ENCODE results near the gene RANBP9.

Gene RANBP9

DNA sequence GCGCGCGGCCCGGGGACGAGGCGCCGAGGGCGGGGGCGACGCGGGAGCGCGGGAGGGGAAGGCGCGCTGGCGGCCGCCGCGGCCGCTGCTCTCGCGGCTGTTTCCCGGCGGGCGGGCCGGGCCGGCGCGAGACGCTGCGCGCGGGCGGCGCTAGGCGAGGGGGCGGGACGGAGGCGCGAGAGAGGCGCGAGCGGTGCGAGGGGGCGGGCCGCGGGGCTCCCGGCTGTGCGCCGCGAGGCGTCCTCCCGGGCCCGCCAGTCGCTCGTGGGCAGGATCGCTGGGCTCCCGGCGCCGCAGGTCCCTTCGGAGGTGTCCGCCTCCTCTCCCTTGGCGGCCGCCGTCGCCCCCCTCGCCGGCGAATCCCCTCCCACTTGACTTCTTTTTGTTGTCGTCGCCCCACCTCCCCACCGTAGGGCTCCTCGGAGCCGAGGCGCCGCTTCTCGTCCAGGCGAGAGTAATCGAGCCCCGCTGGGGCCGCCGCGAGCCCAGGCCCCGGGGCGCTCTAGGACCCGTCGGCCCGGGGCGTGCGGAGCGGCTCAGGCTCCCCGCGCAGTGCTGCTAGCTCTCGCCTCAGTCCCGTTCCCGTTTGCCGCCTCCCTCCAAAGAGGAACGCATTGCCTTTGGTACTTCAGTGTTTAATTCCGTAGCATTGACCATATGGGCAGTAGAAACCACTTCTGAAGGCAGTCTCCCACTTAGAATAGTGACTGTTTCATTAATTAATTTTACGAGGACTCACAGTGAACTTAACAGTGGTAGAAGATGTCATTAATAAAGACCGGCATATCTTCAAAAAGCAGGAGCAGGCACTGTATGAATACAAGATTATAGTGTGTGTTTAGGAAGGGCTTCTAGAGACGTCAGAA lies at the start of gene RANBP9:
RANBP9 (minus strand) TSS at position 103 of the 866 bp plus-strand sequence. CDS start 330 bp downstream, outside the sequence.
- in situ Hi-C loops (cut with HindIII; ENCODE audit: low sequenced_read_pairs), result no loop called here

DNA sequence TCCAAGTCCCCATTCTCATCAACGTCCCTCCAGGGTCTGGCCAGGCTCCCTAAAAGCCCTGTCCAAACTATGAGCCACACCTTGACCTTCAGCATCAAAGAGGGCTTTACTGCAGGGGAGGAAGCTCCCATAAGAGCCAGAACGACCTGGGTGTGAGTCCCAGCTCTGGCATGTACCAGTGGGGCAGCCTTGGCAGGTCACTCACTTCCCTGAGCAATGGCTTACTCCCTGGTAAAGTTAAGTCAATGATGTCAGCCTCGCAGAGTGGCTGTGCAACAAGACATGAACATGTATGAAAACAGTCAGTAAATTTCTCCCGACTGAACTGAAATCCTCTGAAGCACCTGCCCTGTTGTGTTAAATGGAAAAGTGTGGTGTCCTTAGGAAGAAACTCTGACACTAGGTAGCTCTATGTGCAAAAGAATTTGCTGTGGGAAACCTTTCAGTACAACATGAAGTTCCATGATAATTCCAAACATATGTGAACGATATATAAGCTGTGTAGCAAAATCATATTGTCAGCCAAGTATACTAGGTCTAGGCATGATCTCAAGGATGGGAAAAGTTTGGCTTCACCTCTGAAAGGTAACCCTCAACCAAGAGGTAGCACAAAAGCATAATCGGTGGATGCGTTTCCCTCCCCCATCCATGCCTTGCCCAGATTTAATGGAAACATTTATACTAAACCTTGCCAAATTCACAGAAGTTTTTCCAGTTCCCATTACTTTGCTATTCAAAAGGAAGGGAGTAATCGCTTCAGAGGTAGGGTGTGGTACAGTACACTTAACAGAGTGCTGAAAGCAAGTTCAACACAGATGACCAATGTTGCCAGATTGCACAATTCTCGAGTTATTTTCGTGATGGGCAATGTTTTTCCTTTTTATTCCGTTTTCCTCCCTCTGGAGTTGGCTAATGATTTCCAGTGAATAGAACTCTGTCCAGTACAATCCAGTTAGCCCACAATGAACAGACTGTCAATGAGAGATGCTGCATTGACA lies 49.0 kb upstream of the RANBP9 start:
- in situ Hi-C loops (cut with HindIII; ENCODE audit: low sequenced_read_pairs), result no loop called here

DNA sequence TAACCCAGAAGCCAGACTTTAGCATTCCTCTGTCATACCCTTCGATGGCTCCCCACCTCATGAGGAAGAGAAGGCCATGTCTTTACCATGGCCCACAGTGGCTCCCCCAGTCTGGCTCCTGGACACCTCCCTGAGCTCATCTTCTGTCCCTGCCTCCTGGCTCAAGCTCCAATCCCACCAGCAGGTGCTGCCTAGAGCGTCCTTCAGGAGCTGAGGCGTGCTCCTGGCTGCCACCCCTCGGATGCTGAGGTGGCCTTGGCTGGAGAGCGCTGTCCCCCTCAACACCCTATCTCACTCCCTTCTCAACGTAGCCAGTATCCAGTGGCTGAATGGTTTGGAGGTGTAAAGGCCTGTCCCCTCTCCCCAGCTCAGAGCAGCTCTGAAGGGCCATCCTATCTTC lies 47.4 kb upstream of the RANBP9 start:
- in situ Hi-C loops (cut with HindIII; ENCODE audit: low sequenced_read_pairs), result no loop called here

DNA sequence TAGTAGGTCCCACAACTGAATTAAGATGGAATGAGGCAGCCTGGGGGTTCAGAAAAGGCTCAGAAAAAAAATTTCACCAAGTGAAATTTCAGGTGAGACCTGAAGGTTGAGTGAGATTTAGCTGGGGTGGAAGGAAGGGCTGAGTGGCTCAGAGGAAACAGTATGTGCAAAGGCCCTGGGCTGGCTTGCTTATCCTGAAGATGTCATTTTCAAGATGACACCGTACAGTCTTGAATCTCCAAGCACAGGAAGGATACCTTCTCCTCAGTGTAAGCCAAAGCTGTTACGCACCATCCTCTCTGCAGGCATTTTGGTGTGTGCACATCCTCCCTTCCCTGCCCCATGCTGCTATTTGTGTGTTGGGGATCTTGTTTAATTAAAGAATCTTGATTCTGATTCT lies 43.0 kb upstream of the RANBP9 start:
- in situ Hi-C loops (cut with HindIII; ENCODE audit: low sequenced_read_pairs), result no loop called here

DNA sequence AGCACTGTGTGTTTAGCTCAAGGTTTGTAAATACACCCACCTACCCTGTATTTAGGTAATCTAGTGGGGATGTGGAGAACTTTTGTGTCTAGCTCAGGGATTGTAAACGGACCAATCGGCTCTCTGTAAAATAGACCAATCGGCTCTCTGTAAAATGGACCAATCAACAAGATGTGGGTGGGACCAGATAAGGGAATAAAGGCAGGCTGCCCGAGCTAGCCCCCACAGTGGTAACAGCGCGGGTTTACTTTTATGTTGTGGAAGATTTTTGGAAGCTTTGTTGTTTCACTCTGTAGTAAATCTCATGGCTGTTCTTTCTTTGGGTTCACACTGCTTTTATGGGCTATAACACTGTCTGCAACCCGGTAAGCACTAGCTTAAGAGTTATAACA lies 32.1 kb upstream of the RANBP9 start:
- in situ Hi-C loops (cut with HindIII; ENCODE audit: low sequenced_read_pairs), result no loop called here

DNA sequence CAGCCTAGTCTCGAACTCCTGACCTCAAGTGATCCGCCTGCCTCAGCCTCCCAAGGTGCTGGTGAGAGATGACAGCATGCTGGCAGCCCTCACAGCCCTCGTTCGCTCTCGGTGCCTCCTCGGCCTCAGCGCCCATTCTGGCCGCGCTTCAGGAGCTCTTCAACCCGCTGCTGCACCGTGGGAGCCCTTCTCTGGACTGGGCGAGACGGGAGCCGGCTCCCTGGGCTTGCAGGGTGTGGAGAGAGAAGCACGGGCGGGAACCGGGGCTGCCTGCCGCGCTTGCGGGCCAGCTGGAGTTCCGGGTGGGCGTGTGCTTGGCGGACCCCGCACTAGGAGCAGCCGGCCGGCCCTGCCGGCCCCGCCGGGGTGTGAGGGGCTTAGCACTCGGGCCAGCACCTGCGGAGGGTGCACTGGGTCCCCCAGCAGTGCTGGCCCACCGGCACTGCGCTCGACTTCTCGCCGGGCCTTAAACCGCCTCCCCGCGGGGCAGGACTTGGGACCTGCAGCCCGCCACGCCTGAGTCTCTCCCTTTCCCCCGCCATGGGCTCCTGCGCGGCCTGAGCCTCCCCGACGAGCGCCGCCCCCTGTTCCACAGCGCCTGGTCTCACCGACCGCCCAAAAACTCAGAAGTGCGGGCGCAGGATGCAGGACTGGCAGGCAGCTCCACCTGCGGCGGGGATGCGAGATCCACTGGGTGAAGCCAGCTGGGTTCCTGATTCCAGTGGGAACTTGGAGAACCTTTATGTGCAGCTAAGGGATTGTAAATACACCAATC lies 31.5 kb upstream of the RANBP9 start:
- in situ Hi-C loops (cut with HindIII; ENCODE audit: low sequenced_read_pairs), result no loop called here

DNA sequence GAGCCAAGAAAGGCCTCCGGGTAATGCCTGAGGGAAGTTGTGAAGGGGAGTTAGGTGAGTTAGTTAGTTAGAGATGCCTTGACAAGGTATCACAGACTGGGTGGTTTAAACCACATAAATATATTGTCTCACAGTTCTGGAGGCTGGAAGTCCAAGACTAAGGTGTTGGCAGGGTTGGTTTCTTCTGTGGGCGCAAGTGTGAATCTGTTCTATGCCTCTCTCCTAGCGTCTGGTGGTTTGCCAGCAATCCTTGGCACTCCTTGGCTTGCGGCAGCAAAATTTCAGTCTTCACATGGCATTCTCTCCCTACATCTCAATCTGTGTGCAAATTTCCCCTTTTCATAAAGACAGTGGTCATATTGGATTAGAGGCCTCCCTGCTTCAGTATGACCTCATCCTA lies 29.7 kb upstream of the RANBP9 start:
- in situ Hi-C loops (cut with HindIII; ENCODE audit: low sequenced_read_pairs), result no loop called here

DNA sequence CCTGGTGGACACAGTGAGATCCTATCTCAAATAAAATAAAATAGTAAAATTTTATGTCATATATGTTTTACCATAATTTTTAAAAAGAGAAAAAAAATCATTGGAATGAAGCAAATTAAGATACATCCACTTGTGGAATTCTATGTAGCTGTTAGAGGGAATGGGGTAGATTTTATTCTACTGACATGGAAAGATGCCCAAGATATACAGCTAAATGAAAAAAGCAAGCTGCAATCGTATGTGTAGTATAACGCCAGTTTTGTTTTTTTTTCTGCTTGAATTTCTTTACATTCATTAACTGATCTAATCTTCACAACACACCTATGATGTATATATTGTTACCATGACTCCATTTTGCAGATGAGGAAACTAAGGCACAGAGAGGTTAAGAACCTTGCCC lies 23.4 kb upstream of the RANBP9 start:
- in situ Hi-C loops (cut with HindIII; ENCODE audit: low sequenced_read_pairs), result loop anchor here (5.0 kb wide), 1 partner anchor 62 kb away; no protein-coding TSS in a partner anchor

DNA sequence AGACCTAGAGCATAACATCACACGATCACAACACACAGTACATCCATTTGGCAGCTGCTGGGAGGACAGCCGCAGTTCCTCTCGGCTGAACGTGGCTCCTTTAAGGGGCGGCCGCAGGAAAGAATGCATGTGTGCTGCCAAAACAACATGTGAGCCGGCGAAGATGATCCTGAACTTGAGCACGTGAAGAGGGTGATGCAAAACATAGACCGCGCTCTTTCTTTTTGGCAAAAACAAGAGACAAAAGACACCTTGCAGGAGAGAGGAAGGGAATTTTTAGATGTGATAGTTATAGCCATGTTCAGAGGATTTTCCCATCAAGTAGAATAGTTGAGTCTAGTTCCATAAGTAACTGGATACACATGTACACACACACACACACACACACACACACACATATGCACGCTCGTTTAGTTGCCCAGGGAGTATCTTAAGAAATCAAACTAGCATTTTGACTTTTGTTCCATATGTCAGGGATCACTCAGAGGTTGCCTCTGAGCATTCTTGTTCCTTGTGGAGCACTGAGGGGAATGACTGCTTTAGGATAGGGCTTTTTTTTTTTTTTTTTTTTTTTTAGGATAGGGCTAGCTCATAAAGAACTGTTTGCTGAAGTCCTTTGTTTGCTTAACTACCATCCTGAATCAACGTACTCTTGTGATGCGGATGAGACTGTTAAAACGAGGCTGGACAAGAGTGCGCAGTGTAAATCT lies 21.7 kb upstream of the RANBP9 start:
- in situ Hi-C loops (cut with HindIII; ENCODE audit: low sequenced_read_pairs), result no loop called here

DNA sequence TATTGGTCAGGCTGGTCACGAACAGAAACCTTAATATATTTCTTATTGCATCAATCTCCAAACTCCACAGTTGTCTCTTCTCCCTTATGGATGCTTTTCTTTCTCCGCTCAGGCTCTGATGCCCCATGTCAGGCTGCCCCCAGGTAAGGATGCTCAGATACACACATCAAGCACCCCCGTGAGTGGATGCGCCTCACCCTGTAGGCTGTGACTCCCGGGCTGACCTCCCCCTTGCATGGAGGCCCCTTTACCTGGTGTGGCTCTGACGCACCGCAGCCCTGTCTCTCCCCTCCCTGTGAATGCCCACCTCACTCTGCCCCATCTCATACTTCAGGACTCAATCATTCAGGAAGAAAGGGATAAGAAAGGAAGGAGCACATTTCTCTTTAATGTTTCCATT lies 19.1 kb upstream of the RANBP9 start:
- in situ Hi-C loops (cut with HindIII; ENCODE audit: low sequenced_read_pairs), result no loop called here

DNA sequence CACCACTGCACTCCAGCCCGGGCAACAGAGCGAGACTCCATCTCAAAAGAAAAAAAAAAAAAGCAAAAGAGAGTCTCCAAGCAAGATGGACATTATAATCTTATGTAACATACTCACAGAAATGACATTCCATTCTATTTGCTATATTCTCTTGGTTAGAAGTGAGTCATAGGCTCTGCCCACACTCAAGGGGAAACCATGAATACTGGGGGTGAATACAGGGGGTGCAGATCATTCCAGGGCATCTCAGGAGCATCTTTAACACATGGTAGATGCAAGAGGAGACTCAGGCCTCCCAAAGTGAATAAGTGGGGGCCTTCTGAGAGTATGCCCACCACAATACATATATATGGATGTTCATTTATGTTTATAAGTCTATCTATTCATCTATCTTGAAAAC lies 18.3 kb upstream of the RANBP9 start:
- in situ Hi-C loops (cut with HindIII; ENCODE audit: low sequenced_read_pairs), result no loop called here

DNA sequence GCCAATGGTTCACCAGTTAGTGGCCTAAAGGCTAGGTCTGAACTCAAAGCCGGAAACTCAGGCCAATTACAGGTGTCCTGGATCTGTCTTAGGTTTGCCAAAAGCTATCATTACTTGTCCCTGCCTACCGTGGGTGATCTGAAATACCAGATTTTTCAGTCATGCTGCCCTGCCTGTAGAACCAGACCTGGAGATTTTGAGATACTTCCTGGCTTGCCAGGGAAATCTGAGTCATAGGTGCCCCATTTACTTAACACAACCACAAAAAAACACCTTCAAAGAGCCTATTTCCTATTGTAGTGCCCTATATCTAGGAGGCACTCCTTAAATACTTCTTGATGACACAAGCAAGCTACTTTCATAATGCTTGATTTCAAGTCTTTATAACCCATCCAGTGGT lies 13.9 kb upstream of the RANBP9 start:
- in situ Hi-C loops (cut with HindIII; ENCODE audit: low sequenced_read_pairs), result no loop called here

DNA sequence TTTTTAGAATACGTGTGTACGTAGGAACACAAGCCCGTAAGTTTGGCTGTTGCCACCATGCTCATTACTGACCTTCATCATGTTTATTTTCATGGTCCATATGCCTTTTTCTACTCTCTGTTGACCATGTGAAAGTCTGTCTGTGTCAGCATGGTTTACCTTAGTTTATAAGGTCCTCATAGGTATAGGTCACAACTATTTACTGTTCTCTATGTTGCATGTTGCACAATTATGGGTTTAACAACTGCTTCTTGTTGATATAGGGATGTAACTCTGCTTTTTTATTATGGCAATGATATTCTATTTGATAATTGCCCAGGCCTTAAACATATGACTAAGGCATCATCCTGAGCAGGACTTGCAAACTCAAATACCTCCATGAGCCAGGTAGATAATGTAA lies 13.4 kb upstream of the RANBP9 start:
- in situ Hi-C loops (cut with HindIII; ENCODE audit: low sequenced_read_pairs), result no loop called here

DNA sequence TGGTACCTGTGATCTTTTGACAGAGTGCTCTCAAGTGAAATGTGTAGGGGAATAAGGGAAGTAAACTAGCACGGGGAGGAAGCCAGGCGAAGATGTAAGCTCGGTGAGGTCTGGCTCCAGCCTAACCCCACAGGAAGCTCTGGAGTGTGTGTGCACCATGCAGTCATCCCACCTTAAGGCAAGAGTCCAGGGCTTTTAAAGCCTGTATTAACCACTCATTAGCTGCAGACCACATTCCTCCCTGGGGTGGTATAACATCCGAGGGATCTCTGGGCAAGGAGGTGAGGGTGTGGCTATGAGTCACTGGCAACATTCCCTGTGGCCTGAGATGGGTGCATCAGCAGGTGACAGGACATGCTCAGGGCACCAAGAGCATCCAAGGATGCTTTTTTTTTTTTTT lies 12.5 kb upstream of the RANBP9 start:
- in situ Hi-C loops (cut with HindIII; ENCODE audit: low sequenced_read_pairs), result no loop called here

DNA sequence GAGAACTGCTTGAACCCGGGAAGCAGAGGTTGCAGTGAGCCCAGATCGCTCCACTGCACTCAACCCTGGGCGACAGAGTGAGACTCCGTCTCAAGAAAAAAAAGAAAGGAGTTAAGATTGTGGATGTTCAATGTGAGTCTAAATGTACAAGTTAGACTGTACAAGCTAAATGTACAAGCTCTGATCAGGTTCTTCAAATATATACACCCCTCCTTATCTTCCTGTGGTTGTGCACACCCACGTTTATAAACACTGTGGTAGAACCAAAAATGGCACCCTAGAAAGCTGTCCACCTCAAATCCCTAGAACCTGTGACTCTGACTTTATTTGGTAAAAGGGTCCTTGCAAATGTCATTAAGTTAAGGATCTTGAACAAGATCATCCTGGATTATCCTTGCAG lies 11.2 kb upstream of the RANBP9 start:
- in situ Hi-C loops (cut with HindIII; ENCODE audit: low sequenced_read_pairs), result no loop called here

DNA sequence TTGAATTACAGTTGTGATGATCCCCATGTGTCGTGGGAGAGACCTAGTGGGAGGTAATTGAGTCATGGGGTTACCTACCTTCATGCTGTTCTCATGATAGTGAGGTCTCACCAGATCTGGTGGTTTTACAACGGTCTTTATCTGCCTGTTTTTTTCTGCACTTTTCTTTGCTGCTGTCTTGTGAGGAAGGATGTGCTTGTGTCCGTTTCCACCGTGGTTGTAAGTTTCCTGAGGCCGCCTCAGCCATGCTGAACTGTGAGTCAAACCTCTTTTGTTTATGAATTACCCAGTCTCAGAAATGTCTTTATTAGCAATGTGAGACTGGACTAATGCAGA lies 6.5 kb upstream of the RANBP9 start:
- in situ Hi-C loops (cut with HindIII; ENCODE audit: low sequenced_read_pairs), result no loop called here

DNA sequence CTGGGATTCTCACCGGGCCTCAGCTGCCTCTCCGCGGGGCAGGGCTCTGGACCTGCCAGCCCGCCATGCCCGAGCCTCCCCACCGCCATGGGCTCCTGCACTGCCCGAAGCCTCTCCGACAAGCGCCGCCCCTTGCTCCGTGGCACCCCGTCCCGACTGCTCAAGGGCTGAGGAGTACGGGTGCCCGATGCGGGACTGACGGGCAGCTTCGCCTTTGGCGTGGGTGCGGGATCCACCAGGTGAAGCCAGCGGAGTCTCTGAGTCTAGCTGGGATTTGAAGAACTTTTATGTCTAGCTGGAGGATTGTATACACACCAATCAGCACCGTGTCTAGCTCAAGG lies 5.3 kb upstream of the RANBP9 start:
- in situ Hi-C loops (cut with HindIII; ENCODE audit: low sequenced_read_pairs), result no loop called here

DNA sequence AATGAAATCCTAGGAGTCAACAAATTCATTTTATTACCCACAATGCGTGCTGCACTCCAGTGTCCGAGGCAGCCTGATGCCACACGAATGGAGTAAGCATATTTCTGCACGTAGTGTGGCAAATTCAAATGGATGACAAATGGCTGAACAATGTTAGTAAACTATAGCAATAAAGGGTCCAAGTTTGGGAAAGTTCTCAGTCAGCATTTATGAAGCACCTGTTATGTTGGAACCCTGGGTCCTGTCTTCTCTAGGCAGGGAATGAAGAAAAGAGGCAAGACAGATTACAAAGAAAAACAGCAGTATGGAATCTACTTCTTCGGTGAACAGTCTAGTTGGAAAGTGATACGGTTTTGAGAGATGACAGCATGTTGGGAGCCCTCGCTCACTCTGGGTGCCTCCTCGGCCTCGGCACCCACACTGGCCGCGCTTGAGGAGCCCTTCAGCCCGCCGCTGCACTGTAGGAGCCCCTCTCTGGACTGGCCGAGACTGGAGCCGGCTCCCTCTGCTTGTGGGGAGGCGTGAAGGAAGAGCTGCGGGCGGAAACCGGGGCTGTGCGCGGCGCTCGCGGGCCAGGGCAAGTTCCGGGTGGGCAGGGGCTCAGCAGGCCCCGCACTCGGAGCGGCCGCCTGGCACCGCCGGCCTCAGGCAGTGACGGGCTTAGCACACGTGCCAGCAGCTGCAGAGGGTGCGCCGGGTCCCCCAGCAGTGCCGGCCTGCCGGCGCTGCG lies 4.8 kb upstream of the RANBP9 start:
- in situ Hi-C loops (cut with HindIII; ENCODE audit: low sequenced_read_pairs), result no loop called here

DNA sequence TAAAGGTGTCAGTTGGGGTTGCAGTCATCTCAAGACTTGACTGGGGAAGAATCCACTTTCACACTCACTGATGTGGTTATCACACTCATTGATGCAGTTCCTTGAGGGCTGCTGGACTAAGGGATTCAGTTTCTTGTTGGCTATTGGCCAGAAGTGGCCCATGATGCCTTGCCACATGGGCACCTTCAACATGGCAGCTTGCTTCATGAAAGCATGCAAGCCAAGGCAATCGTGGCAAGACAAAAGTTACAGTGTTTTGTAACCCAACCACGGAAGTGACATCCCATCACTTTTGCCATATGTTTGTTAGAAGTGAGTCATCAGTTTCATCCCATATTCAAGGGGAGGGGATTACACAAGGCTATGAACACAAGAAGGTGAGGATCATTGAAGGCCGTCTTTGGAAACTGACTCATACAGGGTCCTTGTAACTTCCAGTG lies 3.8 kb upstream of the RANBP9 start:
- in situ Hi-C loops (cut with HindIII; ENCODE audit: low sequenced_read_pairs), result no loop called here

DNA sequence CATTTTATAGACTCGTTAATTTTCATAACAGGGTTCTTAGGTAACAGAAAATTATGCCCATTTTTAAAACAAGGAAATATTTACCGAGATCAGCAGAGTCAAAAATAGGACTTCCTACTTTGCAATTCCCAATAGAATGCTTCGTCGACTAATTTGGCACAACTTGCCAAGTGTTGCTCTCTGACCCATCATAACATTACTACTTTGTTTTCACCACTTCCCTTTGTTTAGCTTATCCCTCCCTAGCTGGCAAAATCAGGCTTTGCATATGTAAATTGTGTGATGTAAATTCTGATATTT lies 914 bp upstream of the RANBP9 start:
- in situ Hi-C loops (cut with HindIII; ENCODE audit: low sequenced_read_pairs), result no loop called here
